VCaP (cell line): ENCODE data around the gene ALMS1.
"Not testable (repeated sequence)": the region's sequence is repeated elsewhere in the genome, so short reads cannot be mapped to it uniquely, and the experiment has no call there.

Source experiments
- H3K27ac ChIP-seq: fragments of 450-650 bp; 2 replicates; pipeline ENCODE4 v1.5.1; 2017
- CTCF ChIP-seq: fragments of 450-650 bp; conservative IDR thresholded peaks from 2 replicates; pipeline ENCODE4 v1.5.1; 2017; ENCODE audit warnings: mild to moderate bottlenecking, moderate library complexity

The ALMS1 gene

GRCh38 chr2:73532381-73532780, 146.7 kb downstream of the ALMS1 start:
- H3K27ac ChIP-seq: no peak overlapping the region
- no peak for TF ChIP-seq CTCF

GRCh38 chr2:73536133-73536840, 150.7 kb downstream of the ALMS1 start:
- H3K27ac ChIP-seq: no peak overlapping the region
- no peak for TF ChIP-seq CTCF

GRCh38 chr2:73560875-73561274, 175.2 kb downstream of the ALMS1 start:
- not testable (repeated sequence) for H3K27ac ChIP-seq

GRCh38 chr2:73561422-73561821, 175.8 kb downstream of the ALMS1 start:
- no peak overlapping the region for H3K27ac ChIP-seq
- no peak for TF ChIP-seq CTCF

GRCh38 chr2:73564986-73565385, 179.3 kb downstream of the ALMS1 start:
- no peak for TF ChIP-seq CTCF
- no peak overlapping the region for H3K27ac ChIP-seq

GRCh38 chr2:73566288-73566878, 180.7 kb downstream of the ALMS1 start:
- H3K27ac ChIP-seq: no peak overlapping the region
- no peak for TF ChIP-seq CTCF

- no peak for TF ChIP-seq CTCF
Observed at GRCh38 chr2:73575261-73575660, 189.6 kb downstream of the ALMS1 start.

GRCh38 chr2:73582364-73582763, 196.7 kb downstream of the ALMS1 start:
- no peak for TF ChIP-seq CTCF
- H3K27ac ChIP-seq: no peak overlapping the region

More at GRCh38 chr2:73575261-73575660, 189.6 kb downstream of the ALMS1 start:
- no peak overlapping the region for H3K27ac ChIP-seq
